ENCODE measurements around the gene GFOD1. TPM values are rescaled to one million over a fixed set of nuclear protein-coding genes. Genes with fewer than 3 reads are reported as not detected.

Gene GFOD1
- total RNA-seq, 1 experiment from 2014 or later: 8.8 TPM

- no peaks in the 10 kb centered on the region for H3K27me3 ChIP-seq (replicated peaks; ENCODE audit: insufficient read depth, low read depth, low read length, poor library complexity)
- no peak overlapping the region for H3K27ac ChIP-seq (ENCODE audit: low read depth, low read length, poor library complexity, severe bottlenecking)
- no peak for TF ChIP-seq EZH2 (IDR thresholded peaks at IDR 0.05; ENCODE audit: borderline replicate concordance, low read depth, low read length, poor library complexity, severe bottlenecking)
- no peak for TF ChIP-seq CTCF (conservative IDR thresholded peaks at IDR 0.05; ENCODE audit: low read depth, low read length)
- no peaks in the 10 kb centered on the region for H3K4me1 ChIP-seq (ENCODE audit: insufficient read depth, low read length, poor library complexity, severe bottlenecking)
- no peak for DNase-seq (ENCODE audit: low spot score)
- no peak overlapping the region for H3K4me3 ChIP-seq (ENCODE audit: low read depth, low read length, poor library complexity, severe bottlenecking)
- no TSS peak for BruUV-seq (replicated peaks)
- no peaks in the 10 kb centered on the region for H3K9me3 ChIP-seq (ENCODE audit: low read depth, low read length, poor library complexity, severe bottlenecking)
- intact Hi-C loops (cut with micrococcal nuclease; ENCODE audit: unreplicated experiment): no loop called here
- POLR2A ChIA-PET (ENCODE audit: low non-redundant PET): no interaction called here
- CTCF ChIA-PET: no interaction called here
- H3K36me3 ChIP-seq (ENCODE audit: insufficient read depth, low read length, poor library complexity, severe bottlenecking): no peaks in the 10 kb centered on the region
Measured at GRCh38 chr6:13439644-13440043, 47.8 kb downstream of the GFOD1 start.

GRCh38 chr6:13438126-13438525, 49.3 kb downstream of the GFOD1 start:
- ChIA-PET POLR2A (ENCODE audit: low non-redundant PET) (no interaction called here), CTCF (no interaction called here)
- TF ChIP-seq EZH2 (IDR thresholded peaks at IDR 0.05; ENCODE audit: borderline replicate concordance, low read depth, low read length, poor library complexity, severe bottlenecking) (no peak), CTCF (conservative IDR thresholded peaks at IDR 0.05; ENCODE audit: low read depth, low read length) (no peak)
- Histone ChIP-seq H3K4me3 (ENCODE audit: low read depth, low read length, poor library complexity, severe bottlenecking) (no peak overlapping the region), H3K27ac (ENCODE audit: low read depth, low read length, poor library complexity, severe bottlenecking) (no peak overlapping the region), H3K27me3 (replicated peaks; ENCODE audit: insufficient read depth, low read depth, low read length, poor library complexity) (no peaks in the 10 kb centered on the region), H3K36me3 (ENCODE audit: insufficient read depth, low read length, poor library complexity, severe bottlenecking) (no peaks in the 10 kb centered on the region), H3K4me1 (ENCODE audit: insufficient read depth, low read length, poor library complexity, severe bottlenecking) (no peaks in the 10 kb centered on the region), H3K9me3 (ENCODE audit: low read depth, low read length, poor library complexity, severe bottlenecking) (no peaks in the 10 kb centered on the region)
- intact Hi-C loops (cut with micrococcal nuclease; ENCODE audit: unreplicated experiment): no loop called here
- no TSS peak for BruUV-seq (replicated peaks)
- no peak for DNase-seq (ENCODE audit: low spot score)

- Histone ChIP-seq H3K27ac (ENCODE audit: low read depth, low read length, poor library complexity, severe bottlenecking) (no peak overlapping the region), H3K27me3 (replicated peaks; ENCODE audit: insufficient read depth, low read depth, low read length, poor library complexity) (no peaks in the 10 kb centered on the region), H3K36me3 (ENCODE audit: insufficient read depth, low read length, poor library complexity, severe bottlenecking) (no peaks in the 10 kb centered on the region), H3K4me3 (ENCODE audit: low read depth, low read length, poor library complexity, severe bottlenecking) (no peak overlapping the region), H3K4me1 (ENCODE audit: insufficient read depth, low read length, poor library complexity, severe bottlenecking) (no peaks in the 10 kb centered on the region), H3K9me3 (ENCODE audit: low read depth, low read length, poor library complexity, severe bottlenecking) (no peaks in the 10 kb centered on the region)
- no peak for TF ChIP-seq EZH2 (IDR thresholded peaks at IDR 0.05; ENCODE audit: borderline replicate concordance, low read depth, low read length, poor library complexity, severe bottlenecking)
- TF ChIP-seq CTCF (conservative IDR thresholded peaks at IDR 0.05; ENCODE audit: low read depth, low read length): no peak
- intact Hi-C loops (cut with micrococcal nuclease; ENCODE audit: unreplicated experiment): no loop called here
- BruUV-seq (replicated peaks): no TSS peak
- CTCF ChIA-PET: no interaction called here
- POLR2A ChIA-PET (ENCODE audit: low non-redundant PET): no interaction called here
- DNase-seq (ENCODE audit: low spot score): no peak
Measured at GRCh38 chr6:13437218-13437996, 50.0 kb downstream of the GFOD1 start.
